SK-N-SH treated with all-trans-retinoic acid at 6 μM for 48 hours (cell line): ENCODE data around the gene CIRBP.

ENCODE experiments used
- ATAC-seq: fragments of 200-7000 bp; cut with Tn5 transposase; 3 replicates; pipeline ENCODE4 v1.9.1; 2020; ENCODE audit warnings: mild to moderate bottlenecking, moderate library complexity
- ARNTL ChIP-seq: fragments of 450-650 bp; formaldehyde crosslinking; IDR thresholded peaks from 2 replicates; pipeline ENCODE4 v1.5.0; 2020; ENCODE audit warnings: low read depth, mild to moderate bottlenecking, moderate library complexity, borderline replicate concordance
- BACH2 ChIP-seq: fragments of 250-450 bp; sonication (Bioruptor Pico); IDR thresholded peaks from 2 replicates; pipeline ENCODE4 v1.9.0; 2021; ENCODE audit warnings: mild to moderate bottlenecking, borderline replicate concordance
- CREB5 ChIP-seq: fragments of 250-450 bp; sonication (Bioruptor Pico); IDR thresholded peaks from 2 replicates; pipeline ENCODE4 v1.5.1; 2020; ENCODE audit warnings: low read depth, mild to moderate bottlenecking, moderate library complexity
- CSRNP3 ChIP-seq: fragments of 250-450 bp; sonication (Bioruptor Pico); IDR thresholded peaks from 2 replicates; pipeline ENCODE4 v1.5.1; 2021; ENCODE audit warnings: mild to moderate bottlenecking, moderate library complexity
- ESRRG ChIP-seq: fragments of 250-450 bp; sonication (Bioruptor Pico); IDR thresholded peaks from 2 replicates; pipeline ENCODE4 v1.6.1; 2021; ENCODE audit warnings: mild to moderate bottlenecking
- GLIS3 ChIP-seq: fragments of 250-450 bp; sonication (Bioruptor Pico); IDR thresholded peaks from 2 replicates; pipeline ENCODE4 v1.5.0; 2020; ENCODE audit warnings: mild to moderate bottlenecking, moderate library complexity
- ISL1 ChIP-seq: fragments of 250-450 bp; sonication (Bioruptor Pico); IDR thresholded peaks from 2 replicates; pipeline ENCODE4 v2.1.2; 2022; ENCODE audit warnings: mild to moderate bottlenecking, moderate library complexity
- OSR1 ChIP-seq: fragments of 250-450 bp; sonication (Bioruptor Pico); IDR thresholded peaks from 2 replicates; pipeline ENCODE4 v1.8.0; 2022; ENCODE audit warnings: moderate library complexity, mild to moderate bottlenecking, inconsistent platforms
- PATZ1 ChIP-seq: fragments of 250-450 bp; sonication (Bioruptor Pico); IDR thresholded peaks from 2 replicates; pipeline ENCODE4 v1.8.0; 2020; ENCODE audit warnings: mild to moderate bottlenecking, moderate library complexity, borderline replicate concordance
- SNAI2 ChIP-seq: fragments of 250-450 bp; sonication (Bioruptor Pico); IDR thresholded peaks from 2 replicates; pipeline ENCODE4 v1.5.0; 2020; ENCODE audit warnings: mild to moderate bottlenecking, moderate library complexity
- TOX ChIP-seq: fragments of 250-450 bp; sonication (Bioruptor Pico); IDR thresholded peaks from 2 replicates; pipeline ENCODE4 v1.8.0; 2021; ENCODE audit warnings: mild to moderate bottlenecking, moderate library complexity, borderline replicate concordance
- TSHZ2 ChIP-seq: fragments of 250-450 bp; sonication (Bioruptor Pico); IDR thresholded peaks from 2 replicates; pipeline ENCODE4 v1.5.0; 2020; ENCODE audit warnings: mild to moderate bottlenecking, moderate library complexity
- ZC3H10 ChIP-seq: fragments of 250-450 bp; sonication (Bioruptor Pico); IDR thresholded peaks from 2 replicates; pipeline ENCODE4 v1.5.1; 2021; ENCODE audit warnings: mild to moderate bottlenecking, moderate library complexity
- ZFP3 ChIP-seq: fragments of 250-450 bp; sonication (Bioruptor Pico); IDR thresholded peaks from 2 replicates; pipeline ENCODE4 v1.5.0; 2020; ENCODE audit warnings: mild to moderate bottlenecking, moderate library complexity
- ZNF565 ChIP-seq: fragments of 450-650 bp; formaldehyde crosslinking; conservative IDR thresholded peaks from 2 replicates; pipeline ENCODE4 v1.5.0; 2020; ENCODE audit warnings: low read depth, mild to moderate bottlenecking, moderate library complexity
- ZNF8 ChIP-seq: fragments of 450-650 bp; formaldehyde crosslinking; IDR thresholded peaks from 2 replicates; pipeline ENCODE4 v1.5.0; 2020; ENCODE audit warnings: mild to moderate bottlenecking, moderate library complexity
- TF ChIP-seq, protein P1 (sequence below): fragments of 250-450 bp; sonication (Bioruptor Pico); IDR thresholded peaks from 2 replicates; pipeline ENCODE4 v1.8.0; 2021; ENCODE audit warnings: low read depth, mild to moderate bottlenecking, moderate library complexity, borderline replicate concordance

Gene CIRBP

DNA sequence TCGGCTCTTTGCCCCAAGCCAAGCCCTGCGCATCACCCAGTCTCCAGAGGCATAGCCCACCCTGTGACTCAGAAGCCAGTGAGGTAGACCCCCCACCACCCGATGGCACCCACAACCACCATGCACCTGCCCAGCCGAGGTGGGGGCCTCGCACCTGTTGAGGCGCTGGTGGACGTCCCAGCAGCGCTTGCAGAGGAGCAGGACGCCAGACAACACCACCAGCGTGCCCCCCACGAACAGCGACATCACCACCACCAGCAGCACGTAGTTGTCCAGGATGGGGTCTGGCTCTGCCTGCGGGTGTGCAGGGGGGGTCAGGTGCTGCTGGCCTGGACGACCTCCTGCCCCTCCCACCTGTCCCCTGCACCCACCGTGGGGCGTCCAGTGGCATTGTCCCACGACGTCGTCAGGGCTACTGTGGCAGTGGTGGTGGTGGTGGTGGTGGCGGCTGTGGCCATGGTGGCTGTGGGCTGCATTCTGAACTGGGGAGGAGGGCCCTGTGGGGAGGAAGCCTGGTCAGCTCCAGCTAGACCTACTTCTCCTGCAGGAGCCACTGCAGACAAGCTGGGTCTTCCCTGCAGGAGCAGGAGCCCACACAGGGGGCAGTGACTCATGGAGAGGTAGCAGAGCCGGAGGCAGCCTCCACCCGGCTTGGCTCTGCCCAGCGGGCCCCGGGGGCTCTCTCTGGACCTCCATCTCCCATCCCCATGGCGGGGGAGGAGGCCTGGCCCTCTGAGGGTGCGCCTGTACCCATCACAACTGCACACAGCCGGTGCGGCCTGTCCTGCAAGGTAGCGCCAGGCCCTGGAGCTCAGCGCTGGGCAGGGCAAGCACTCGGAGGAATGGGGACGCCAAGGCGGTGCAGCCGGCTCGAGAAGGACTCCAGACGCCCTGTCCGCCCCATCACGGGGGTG is 33.2 kb upstream of the CIRBP start:
- peak; percentile 30 for ATAC-seq
- TF ChIP-seq CSRNP3 (CRISPR knock-in tag): no peak

GRCh38 chr19:1236576-1236975 is 32.6 kb upstream of the CIRBP start:
- ATAC-seq: no peak
- no peak for TF ChIP-seq GLIS3 (CRISPR knock-in tag)

DNA sequence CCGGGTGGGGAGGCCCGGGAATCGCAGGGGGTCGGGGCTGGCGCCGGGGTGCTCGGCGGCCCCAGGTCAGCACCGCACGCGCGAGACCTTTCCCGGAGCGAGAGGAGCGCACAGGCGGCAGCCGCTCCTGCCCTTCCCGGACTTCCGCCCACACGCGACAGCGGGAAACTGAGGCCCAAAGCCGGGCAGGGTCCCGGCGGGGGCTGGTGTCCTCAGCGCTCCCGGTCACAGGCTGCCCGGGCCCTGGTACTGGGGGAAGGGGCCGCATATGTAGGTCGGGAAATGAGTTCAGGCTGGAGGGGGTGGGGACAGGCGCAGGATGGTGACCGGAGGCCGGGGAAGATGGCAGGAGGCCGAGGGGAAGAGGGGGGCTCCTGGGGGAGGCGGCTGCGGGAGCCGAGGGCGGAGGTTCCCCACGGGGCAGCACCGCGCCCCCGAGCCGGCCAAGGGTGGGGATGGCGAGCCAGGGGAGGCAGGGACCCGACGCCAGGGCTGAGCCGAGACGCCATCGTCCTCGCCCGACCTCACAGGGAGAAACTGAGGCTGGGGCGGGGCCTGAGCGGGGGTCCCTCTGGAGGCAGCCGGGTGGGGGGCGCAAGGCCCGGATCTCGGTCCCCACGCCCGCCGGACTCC is 32.0 kb upstream of the CIRBP start:
- no peak for TF ChIP-seq BACH2 (CRISPR knock-in tag)
- TF ChIP-seq PATZ1 (CRISPR knock-in tag): no peak
- TF ChIP-seq CREB5: no peak
- no peak for TF ChIP-seq GLIS3 (CRISPR knock-in tag)
- no peak for TF ChIP-seq ZFP3 (CRISPR knock-in tag)
- TF ChIP-seq SNAI2 (CRISPR knock-in tag): no peak
- no peak for TF ChIP-seq TSHZ2 (CRISPR knock-in tag)
- TF ChIP-seq ARNTL (CRISPR knock-in tag): no peak
- TF ChIP-seq ZC3H10 (CRISPR knock-in tag): no peak
- no peak for TF ChIP-seq CSRNP3 (CRISPR knock-in tag)
- TF ChIP-seq, protein P1, sequence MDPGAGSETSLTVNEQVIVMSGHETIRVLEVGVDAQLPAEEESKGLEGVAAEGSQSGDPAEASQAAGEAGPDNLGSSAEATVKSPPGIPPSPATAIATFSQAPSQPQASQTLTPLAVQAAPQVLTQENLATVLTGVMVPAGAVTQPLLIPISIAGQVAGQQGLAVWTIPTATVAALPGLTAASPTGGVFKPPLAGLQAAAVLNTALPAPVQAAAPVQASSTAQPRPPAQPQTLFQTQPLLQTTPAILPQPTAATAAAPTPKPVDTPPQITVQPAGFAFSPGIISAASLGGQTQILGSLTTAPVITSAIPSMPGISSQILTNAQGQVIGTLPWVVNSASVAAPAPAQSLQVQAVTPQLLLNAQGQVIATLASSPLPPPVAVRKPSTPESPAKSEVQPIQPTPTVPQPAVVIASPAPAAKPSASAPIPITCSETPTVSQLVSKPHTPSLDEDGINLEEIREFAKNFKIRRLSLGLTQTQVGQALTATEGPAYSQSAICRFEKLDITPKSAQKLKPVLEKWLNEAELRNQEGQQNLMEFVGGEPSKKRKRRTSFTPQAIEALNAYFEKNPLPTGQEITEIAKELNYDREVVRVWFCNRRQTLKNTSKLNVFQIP (CRISPR knock-in tag): no peak
- no peak for TF ChIP-seq OSR1 (CRISPR knock-in tag)
- TF ChIP-seq ESRRG (CRISPR knock-in tag): no peak
- TF ChIP-seq ZNF565: no peak
- TF ChIP-seq ISL1 (CRISPR knock-in tag): no peak
- TF ChIP-seq ZNF8 (CRISPR knock-in tag): no peak
- no peak for TF ChIP-seq TOX (CRISPR knock-in tag)

More for the DNA sequence above, 32.0 kb upstream of the CIRBP start:
- no peak for ATAC-seq
